SK-N-SH (cell line): ENCODE results near the gene WDR17. TPM values are rescaled to one million over a fixed set of nuclear protein-coding genes. Genes with fewer than 3 reads are reported as not detected.
A peak's percentile ranks its signal among the peaks of the same experiment; 100 is the strongest.

Experiments used
- CTCF ChIA-PET: fragments of 300-600, 350-600 bp; formaldehyde crosslinking; extraction: SDS; loops from one replicate; lab custom pipeline; 2021; lab: Yijun Ruan, JAX
- POLR2A ChIA-PET: fragments of 350-600 bp; sonication (Branson Sonifier 250); formaldehyde crosslinking; extraction: SDS; loops from one replicate; lab custom pipeline; 2020; ENCODE audit warnings: antibody characterized with exemption, inconsistent platforms; lab: Yijun Ruan, JAX
- DNase-seq: peaks from one replicate; pipeline ENCODE4 v3.0.0; 2012
- H2AFZ ChIP-seq: fragments of 200-600 bp; sonication (generic); 2 replicates; pipeline ENCODE4 v1.8.1; 2016; ENCODE audit warnings: antibody characterized with exemption, mild to moderate bottlenecking, low read depth
- H3F3A ChIP-seq: fragments of 200-600 bp; sonication (generic); replicated peaks from 2 replicates; pipeline ENCODE3; 2016; ENCODE audit warnings: antibody characterized with exemption, mild to moderate bottlenecking; ENCODE audit not compliant: insufficient read depth
- H3K27ac ChIP-seq, 2 experiments: fragments of 200-500 bp in 1 of 2; fragments of 200-600 bp in 1 of 2; sonication (Bioruptor generic) in 1 of 2; sonication (generic), shearing (Covaris generic) in 1 of 2; 2 replicates each; pipeline versions ENCODE4 v1.5.1 to v1.6.1; 2014 to 2016; ENCODE audit warnings: low read depth in 2 of 2, inconsistent platforms in 1 of 2, low read length in 1 of 2, mild to moderate bottlenecking in 1 of 2, mixed read lengths in 1 of 2
- H3K27me3 ChIP-seq: fragments of 200-600 bp; sonication (generic), shearing (Covaris generic); 2 replicates; pipeline ENCODE4 v1.6.1; 2016; ENCODE audit warnings: mixed run types; ENCODE audit not compliant: insufficient read depth
- H3K36me3 ChIP-seq, 2 experiments: fragments of 200-500 bp in 1 of 2; fragments of 200-600 bp in 1 of 2; sonication (Bioruptor generic) in 1 of 2; sonication (generic) in 1 of 2; replicated peaks in 1 of 2; 2 replicates each; pipeline versions ENCODE3 to v1.5.1; 2014 to 2016; ENCODE audit warnings: low read length in 1 of 2, mild to moderate bottlenecking in 1 of 2; ENCODE audit not compliant: insufficient read depth in 2 of 2, control insufficient read depth in 1 of 2
- H3K4me1 ChIP-seq, 2 experiments: fragments of 200-500 bp in 1 of 2; fragments of 200-600 bp in 1 of 2; sonication (Bioruptor generic) in 1 of 2; sonication (generic), shearing (Covaris generic) in 1 of 2; 2 replicates each; pipeline versions ENCODE4 v1.5.1 to v1.6.1; 2014 to 2016; ENCODE audit warnings: low read depth in 1 of 2, low read length in 1 of 2, mixed run types in 1 of 2; ENCODE audit not compliant: insufficient read depth in 2 of 2, control insufficient read depth in 1 of 2
- H3K4me2 ChIP-seq: fragments of 200-600 bp; sonication (generic), shearing (Covaris generic); 2 replicates; pipeline ENCODE4 v1.6.1; 2017; ENCODE audit warnings: mixed run types
- H3K4me3 ChIP-seq, 2 experiments: fragments of 200-500 bp in 1 of 2; fragments of 200-600 bp in 1 of 2; sonication (Bioruptor generic) in 1 of 2; sonication (generic), shearing (Covaris generic) in 1 of 2; 2 replicates each; pipeline versions ENCODE4 v1.5.1 to v1.8.1; 2014 to 2016; ENCODE audit warnings: low read depth in 2 of 2, inconsistent platforms in 1 of 2, low read length in 1 of 2, mild to moderate bottlenecking in 1 of 2, mixed read lengths in 1 of 2, moderate library complexity in 1 of 2
- H3K79me2 ChIP-seq: fragments of 200-600 bp; sonication (generic); 2 replicates; pipeline ENCODE4 v1.8.1; 2017; ENCODE audit warnings: mild to moderate bottlenecking; ENCODE audit not compliant: insufficient read depth
- H3K9ac ChIP-seq: fragments of 200-600 bp; sonication (generic); 2 replicates; pipeline ENCODE4 v1.6.1; 2017; ENCODE audit warnings: mixed run types
- H3K9me2 ChIP-seq: fragments of 200-600 bp; sonication (generic); 2 replicates; pipeline ENCODE4 v1.6.1; 2017; ENCODE audit warnings: mixed run types
- H3K9me3 ChIP-seq: fragments of 200-600 bp; sonication (generic); 2 replicates; pipeline ENCODE4 v1.6.1; 2017; ENCODE audit warnings: mixed run types, mild to moderate bottlenecking, moderate library complexity
- H4K20me1 ChIP-seq: fragments of 200-600 bp; sonication (generic); 2 replicates; pipeline ENCODE4 v1.6.1; 2017; ENCODE audit warnings: mild to moderate bottlenecking, mixed run types; ENCODE audit not compliant: insufficient read depth
- CTCF ChIP-seq: fragments of 200-600 bp; sonication (generic); IDR thresholded peaks from 2 replicates; pipeline ENCODE4 v1.6.1; 2017; ENCODE audit warnings: antibody characterized with exemption, mild to moderate bottlenecking, moderate library complexity
- EP300 ChIP-seq, 2 experiments: IDR thresholded peaks; 2 replicates each; pipeline versions ENCODE4 v1.4.0 to v1.6.1; 2012; ENCODE audit warnings: borderline replicate concordance in 1 of 2, low read depth in 1 of 2, low read length in 1 of 2
- EZH2phosphoT487 ChIP-seq: fragments of 200-600 bp; sonication (generic); IDR thresholded peaks from 2 replicates; pipeline ENCODE4 v1.6.1; 2017; ENCODE audit warnings: low read depth, mixed run types, mild to moderate bottlenecking, antibody characterized with exemption, moderate library complexity, borderline replicate concordance
- FOSL2 ChIP-seq: IDR thresholded peaks from 2 replicates; pipeline ENCODE4 v1.4.0; 2012; ENCODE audit warnings: low read depth, mild to moderate bottlenecking, moderate library complexity, borderline replicate concordance
- FOXM1 ChIP-seq: IDR thresholded peaks from 2 replicates; pipeline ENCODE4 v1.4.0; 2012; ENCODE audit warnings: low read depth, mild to moderate bottlenecking
- GABPA ChIP-seq: IDR thresholded peaks from 2 replicates; pipeline ENCODE4 v1.4.0; 2012; ENCODE audit warnings: low read depth, mild to moderate bottlenecking
- GATA2 ChIP-seq: sonication (generic); formaldehyde crosslinking; IDR thresholded peaks from 2 replicates; pipeline ENCODE4 v1.5.0; 2020; ENCODE audit warnings: mild to moderate bottlenecking, missing genetic modification reagents
- JUND ChIP-seq: IDR thresholded peaks from 2 replicates; pipeline ENCODE4 v1.4.0; 2012
- NRF1 ChIP-seq: IDR thresholded peaks from 2 replicates; pipeline ENCODE4 v1.6.1; 2012; ENCODE audit warnings: low read depth, mild to moderate bottlenecking, low read length
- RAD21 ChIP-seq: IDR thresholded peaks from 2 replicates; pipeline ENCODE4 v1.6.1; 2012; ENCODE audit warnings: mild to moderate bottlenecking, low read length
- RCOR1 ChIP-seq: fragments of 150-350 bp; IDR thresholded peaks from 2 replicates; pipeline ENCODE4 v1.6.1; 2017; ENCODE audit warnings: antibody characterized with exemption, low read length
- SMC3 ChIP-seq: IDR thresholded peaks from 2 replicates; pipeline ENCODE4 v1.6.1; 2012; ENCODE audit warnings: low read depth, low read length, improper control_type of control experiment
- TEAD4 ChIP-seq: IDR thresholded peaks from 2 replicates; pipeline ENCODE4 v1.4.0; 2012; ENCODE audit warnings: mild to moderate bottlenecking, borderline replicate concordance; ENCODE audit not compliant: insufficient read depth
- USF1 ChIP-seq: IDR thresholded peaks from 2 replicates; pipeline ENCODE4 v1.4.0; 2012; ENCODE audit warnings: low read depth, borderline replicate concordance
- YY1 ChIP-seq: IDR thresholded peaks from 2 replicates; pipeline ENCODE4 v1.4.0; 2012; ENCODE audit warnings: low read depth, mild to moderate bottlenecking
- WGBS: methylation state at CpG from one replicate; pipeline ENCODE4 v1.1.6; 2017; ENCODE audit warnings: low lambda C conversion rate; 5-methylcytosine and 5-hydroxymethylcytosine counted together
- polyA plus RNA-seq, 3 experiments: library from polyadenylated mRNA; depleted of rRNA; stranded (reverse); fragments of >200 nt; gene quantifications; 2 replicates each; pipeline ENCODE4 v1.2.3, GENCODE V29; 2012
- TF ChIP-seq, protein P1 (sequence below): IDR thresholded peaks from 2 replicates; pipeline ENCODE4 v1.4.0; 2012; ENCODE audit warnings: low read depth

WDR17 gene
- polyA plus RNA-seq, 1 of the 3 experiments (the other 2 are of a cell fraction) = 0.72 TPM

DNA sequence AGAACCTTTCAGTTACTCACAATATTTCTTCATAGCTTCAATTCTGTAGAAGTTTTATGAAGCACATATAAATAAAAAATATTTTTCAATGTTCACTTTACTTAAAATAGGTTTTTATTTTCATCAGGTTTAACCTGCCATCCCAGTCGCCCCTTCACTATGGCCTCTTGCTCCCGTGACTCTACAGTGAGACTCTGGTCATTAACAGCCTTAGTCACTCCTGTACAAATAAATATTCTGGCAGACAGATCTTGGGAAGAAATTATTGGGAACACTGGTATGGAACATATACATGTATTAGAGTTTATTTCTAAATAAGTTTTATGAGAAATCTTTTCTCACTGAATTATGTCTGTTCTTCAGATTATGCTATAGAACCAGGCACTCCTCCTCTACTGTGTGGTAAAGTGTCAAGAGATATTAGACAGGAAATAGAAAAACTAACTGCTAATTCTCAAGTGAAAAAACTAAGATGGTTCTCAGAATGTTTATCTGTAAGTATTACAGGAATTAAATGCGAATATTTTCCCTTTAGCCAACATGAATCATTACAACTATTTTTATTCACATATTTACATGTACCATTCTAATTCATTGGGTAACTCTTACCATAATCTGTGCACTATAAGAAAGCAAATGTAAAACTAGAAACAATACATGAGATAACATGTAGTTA lies 84.2 kb downstream of the WDR17 start:
- no peak overlapping the region for H3K27ac ChIP-seq
- H3K9ac ChIP-seq = no peak overlapping the region
- H3K4me1 ChIP-seq = no peaks in the 10 kb centered on the region; a peak in 1 of 4 replicates
- H3K4me3 ChIP-seq = no peak overlapping the region
- no peaks in the 10 kb centered on the region for H3K79me2 ChIP-seq
- TF ChIP-seq TEAD4 (no peak), EP300 (IDR thresholded peaks at IDR 0.05; ENCODE audit: borderline replicate concordance in 1 of 2, low read depth in 1 of 2, low read length in 1 of 2) (no peak), FOXM1 (no peak), SMC3 (no peak), NRF1 (no peak), RAD21 (no peak), GABPA (no peak), JUND (no peak), RCOR1 (no peak), CTCF (no peak), EZH2phosphoT487 (no peak), YY1 (no peak)
- TF ChIP-seq, protein P1, sequence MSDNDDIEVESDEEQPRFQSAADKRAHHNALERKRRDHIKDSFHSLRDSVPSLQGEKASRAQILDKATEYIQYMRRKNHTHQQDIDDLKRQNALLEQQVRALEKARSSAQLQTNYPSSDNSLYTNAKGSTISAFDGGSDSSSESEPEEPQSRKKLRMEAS = no peak
- no peak overlapping the region for H3K4me2 ChIP-seq
- ChIA-PET POLR2A (no interaction called here), CTCF (interaction anchor here (0.6 to 4.1 kb wide), 14 partner anchors 9 to 1072 kb away, joined by 3 to 30 read pairs (median 3); partner anchors contain the start of gene WDR17)
- no peak for DNase-seq
- no peaks in the 10 kb centered on the region for H3K36me3 ChIP-seq
- WGBS = 72% methylated on average over 3 of the region's 3 CpGs
- H2AFZ ChIP-seq = peak overlapping the region; percentile 7; the same call in 1 of the 2 replicates
- H3F3A ChIP-seq = no peaks in the 10 kb centered on the region
- H4K20me1 ChIP-seq = no peaks in the 10 kb centered on the region
- H3K9me2 ChIP-seq = no peaks in the 10 kb centered on the region
- 0 out of 2 replicates have a peak, but pooled peaks cover 3% of the 10 kb centered on the region for H3K9me3 ChIP-seq
- no peaks in the 10 kb centered on the region for H3K27me3 ChIP-seq

DNA sequence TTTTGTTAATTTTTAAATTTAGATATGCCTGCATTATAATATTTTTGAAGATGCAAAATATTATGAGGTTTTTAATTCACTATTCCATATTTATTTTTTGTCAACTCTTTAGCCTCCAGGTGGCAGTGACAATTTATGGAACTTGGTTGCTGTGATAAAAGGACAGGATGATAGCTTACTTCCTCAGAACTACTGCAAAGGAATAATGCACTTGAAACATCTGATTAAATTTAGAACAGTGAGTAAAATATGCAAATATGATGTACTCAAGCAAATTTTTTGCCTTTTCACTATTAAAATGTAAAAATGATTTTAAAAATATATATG lies 84.7 kb downstream of the WDR17 start:
- no peaks in the 10 kb centered on the region for H3K36me3 ChIP-seq
- H3K9me2 ChIP-seq = no peaks in the 10 kb centered on the region
- DNase-seq = peak; percentile 17
- no peak overlapping the region for H3K4me3 ChIP-seq
- no peaks in the 10 kb centered on the region for H3F3A ChIP-seq
- POLR2A ChIA-PET = interaction anchor here (1.6 kb wide), 1 partner anchor 45 kb away, joined by 4 read pairs; the partner anchor contains the start of gene SPATA4
- H3K27ac ChIP-seq = no peak overlapping the region; a peak in 1 of 4 replicates
- CTCF ChIA-PET = interaction anchor here (0.7 to 4.1 kb wide), 16 partner anchors 9 to 191 kb away, joined by 3 to 30 read pairs (median 3); partner anchors contain the start of gene WDR17
- no peak overlapping the region for H3K9ac ChIP-seq
- H3K27me3 ChIP-seq = no peaks in the 10 kb centered on the region
- H4K20me1 ChIP-seq = no peaks in the 10 kb centered on the region
- H2AFZ ChIP-seq = peak overlapping the region; percentile 70; the same call in 1 of the 2 replicates
- no peak overlapping the region for H3K4me2 ChIP-seq
- no peaks in the 10 kb centered on the region for H3K79me2 ChIP-seq
- no peaks in the 10 kb centered on the region; a peak in 1 of 4 replicates for H3K4me1 ChIP-seq
- peak; percentile 62 for TF ChIP-seq SMC3
- no peak for TF ChIP-seq GATA2 (CRISPR knock-in tag)
- peak; percentile 68 for TF ChIP-seq CTCF
- no peak for TF ChIP-seq USF1
- 0 out of 2 replicates have a peak, but pooled peaks have one; percentile 1 for TF ChIP-seq FOSL2
- TF ChIP-seq RAD21 = peak; percentile 76
- H3K9me3 ChIP-seq = 0 out of 2 replicates have a peak, but pooled peaks cover 3% of the 10 kb centered on the region
